Measurements from ENCODE around the gene HMGXB4. TPM values are rescaled to one million over a fixed set of nuclear protein-coding genes. Genes with fewer than 3 reads are reported as not detected.
A peak's percentile ranks its signal among the peaks of the same experiment; 100 is the strongest.

The HMGXB4 gene
- total RNA-seq, 1 donor from 2014 or later = 16.7 TPM

DNA sequence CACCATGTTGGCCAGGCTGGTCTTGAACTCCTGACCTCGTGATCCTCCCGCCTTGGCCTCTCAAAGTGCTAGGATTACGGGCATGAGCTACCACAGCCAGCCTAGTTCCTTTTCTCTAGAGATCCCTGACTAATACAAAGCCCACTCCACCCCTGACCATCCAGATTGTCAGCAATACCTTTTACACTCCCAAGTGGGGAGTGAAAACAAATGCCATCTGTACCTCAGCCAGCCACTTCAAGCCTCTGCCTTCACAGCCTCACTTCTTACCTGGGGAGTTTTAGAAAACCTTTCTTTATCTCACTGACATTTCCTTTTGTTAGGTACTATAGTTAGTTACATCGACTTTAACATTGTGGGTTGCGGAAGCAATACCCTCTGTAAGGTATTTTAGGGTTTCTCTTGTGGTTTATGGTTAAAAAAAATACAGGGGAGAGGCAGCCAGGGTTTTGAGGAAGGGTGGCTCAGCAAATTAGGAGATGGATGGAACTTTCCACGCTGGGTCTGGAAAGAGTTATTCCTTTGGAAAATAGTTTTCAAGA lies 51.3 kb downstream of the HMGXB4 start:
- peaks cover 39% of the 10 kb centered on the region for H4K20me1 ChIP-seq (ENCODE audit: insufficient read depth, low read length)
- H3K27me3 ChIP-seq (ENCODE audit: insufficient read depth, low read length) = no peaks in the 10 kb centered on the region
- FAIRE-seq = no peak
- no peaks in the 10 kb centered on the region for H3K27me3 Mint-ChIP-seq (ENCODE audit: low read depth, unreplicated experiment)
- H3K4me3 Mint-ChIP-seq (ENCODE audit: unreplicated experiment) = no peak overlapping the region
- H3K36me3 ChIP-seq (ENCODE audit: insufficient read depth, low read length) = no peaks in the 10 kb centered on the region
- H3K27ac ChIP-seq (ENCODE audit: low read depth, low read length) = no peak overlapping the region
- peaks cover 4% of the 10 kb centered on the region for H3K9me3 Mint-ChIP-seq (ENCODE audit: unreplicated experiment)
- no peak for DNase-seq (ENCODE audit: low read depth)
- peaks cover 10% of the 10 kb centered on the region for H3K36me3 Mint-ChIP-seq (ENCODE audit: low read depth, unreplicated experiment)
- H3K4me1 ChIP-seq (ENCODE audit: insufficient read depth, low read length) = peaks cover 36% of the 10 kb centered on the region
- peaks cover 37% of the 10 kb centered on the region for H3K79me2 ChIP-seq (ENCODE audit: insufficient read depth, low read length)
- no peaks in the 10 kb centered on the region for H3K9me3 ChIP-seq (ENCODE audit: insufficient read depth, low read depth, low read length)
- no peak overlapping the region for H3K4me2 ChIP-seq (ENCODE audit: low read length)
- H3K27ac Mint-ChIP-seq (ENCODE audit: unreplicated experiment) = no peak overlapping the region
- H2AFZ ChIP-seq (ENCODE audit: low read depth, low read length) = no peak overlapping the region
- no peak overlapping the region for H3K9ac ChIP-seq (ENCODE audit: low read length)
- TF ChIP-seq EZH2 (IDR thresholded peaks at IDR 0.05; ENCODE audit: insufficient read depth, low read length) (no peak), CTCF (IDR thresholded peaks at IDR 0.05; ENCODE audit: insufficient read depth, low read depth, low read length) (no peak)
- H3K4me3 ChIP-seq (ENCODE audit: insufficient read depth, low read depth, low read length) = no peak overlapping the region
- H3K4me1 Mint-ChIP-seq (ENCODE audit: low read depth, unreplicated experiment) = peaks cover 38% of the 10 kb centered on the region

- Histone ChIP-seq H3K27me3 (ENCODE audit: insufficient read depth, low read length) (no peaks in the 10 kb centered on the region), H4K20me1 (ENCODE audit: insufficient read depth, low read length) (peaks cover 62% of the 10 kb centered on the region), H3K4me2 (ENCODE audit: low read length) (no peak overlapping the region), H3K79me2 (ENCODE audit: insufficient read depth, low read length) (peaks cover 43% of the 10 kb centered on the region), H3K27ac (ENCODE audit: low read depth, low read length) (peak overlapping the region; percentile 28), H3K9me3 (ENCODE audit: insufficient read depth, low read depth, low read length) (no peaks in the 10 kb centered on the region), H3K36me3 (ENCODE audit: insufficient read depth, low read length) (no peaks in the 10 kb centered on the region), H2AFZ (ENCODE audit: low read depth, low read length) (no peak overlapping the region), H3K4me1 (ENCODE audit: insufficient read depth, low read length) (peaks cover 47% of the 10 kb centered on the region), H3K9ac (ENCODE audit: low read length) (no peak overlapping the region), H3K4me3 (ENCODE audit: insufficient read depth, low read depth, low read length) (no peak overlapping the region)
- DNase-seq (ENCODE audit: low read depth) = no peak
- H3K4me3 Mint-ChIP-seq (ENCODE audit: unreplicated experiment) = no peak overlapping the region
- peaks cover 3% of the 10 kb centered on the region for H3K9me3 Mint-ChIP-seq (ENCODE audit: unreplicated experiment)
- peaks cover 45% of the 10 kb centered on the region for H3K4me1 Mint-ChIP-seq (ENCODE audit: low read depth, unreplicated experiment)
- H3K27ac Mint-ChIP-seq (ENCODE audit: unreplicated experiment) = peak overlapping the region; percentile 20
- TF ChIP-seq EZH2 (IDR thresholded peaks at IDR 0.05; ENCODE audit: insufficient read depth, low read length) = no peak
- peaks cover 9% of the 10 kb centered on the region for H3K36me3 Mint-ChIP-seq (ENCODE audit: low read depth, unreplicated experiment)
- FAIRE-seq = no peak
- no peaks in the 10 kb centered on the region for H3K27me3 Mint-ChIP-seq (ENCODE audit: low read depth, unreplicated experiment)
Measured at GRCh38 chr22:35310556-35311550, 53.6 kb downstream of the HMGXB4 start.

DNA sequence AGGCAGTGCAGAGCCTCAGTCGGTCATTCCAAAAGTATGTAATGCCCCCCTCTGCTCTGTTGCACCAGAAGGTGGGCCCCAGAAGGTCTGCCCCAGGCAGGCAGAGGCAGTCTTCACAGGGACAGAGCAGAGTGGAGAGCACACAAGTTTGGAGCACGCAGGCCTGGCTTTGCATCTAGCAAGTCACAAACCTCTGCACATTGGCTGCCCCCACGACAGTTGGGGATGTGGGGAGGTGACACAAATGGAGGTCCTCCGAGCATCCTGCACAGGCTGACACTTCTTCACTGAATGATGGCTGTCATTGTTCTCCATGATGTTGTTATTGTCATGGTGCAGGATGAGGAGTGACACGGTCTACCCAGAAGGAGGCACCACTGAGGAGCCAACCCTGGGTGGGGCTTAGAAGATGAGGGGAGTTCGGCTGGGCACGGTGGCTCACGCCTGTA lies 54.3 kb downstream of the HMGXB4 start:
- H3K36me3 ChIP-seq (ENCODE audit: insufficient read depth, low read length) = no peaks in the 10 kb centered on the region
- H3K4me3 ChIP-seq (ENCODE audit: insufficient read depth, low read depth, low read length) = no peak overlapping the region
- H3K9me3 ChIP-seq (ENCODE audit: insufficient read depth, low read depth, low read length) = no peaks in the 10 kb centered on the region
- TF ChIP-seq EZH2 (IDR thresholded peaks at IDR 0.05; ENCODE audit: insufficient read depth, low read length) = no peak
- no peak for TF ChIP-seq CTCF (IDR thresholded peaks at IDR 0.05; ENCODE audit: insufficient read depth, low read depth, low read length)
- Mint-ChIP-seq H3K4me3 (ENCODE audit: unreplicated experiment) (no peak overlapping the region), H3K27me3 (ENCODE audit: low read depth, unreplicated experiment) (no peaks in the 10 kb centered on the region), H3K27ac (ENCODE audit: unreplicated experiment) (no peak overlapping the region), H3K4me1 (ENCODE audit: low read depth, unreplicated experiment) (peaks cover 42% of the 10 kb centered on the region), H3K9me3 (ENCODE audit: unreplicated experiment) (peaks cover 3% of the 10 kb centered on the region), H3K36me3 (ENCODE audit: low read depth, unreplicated experiment) (peaks cover 9% of the 10 kb centered on the region)
- peak overlapping the region; percentile 63 for H3K9ac ChIP-seq (ENCODE audit: low read length)
- peak overlapping the region; percentile 28 for H3K27ac ChIP-seq (ENCODE audit: low read depth, low read length)
- FAIRE-seq (no peak), DNase-seq (ENCODE audit: low read depth) (no peak)
- no peaks in the 10 kb centered on the region for H3K27me3 ChIP-seq (ENCODE audit: insufficient read depth, low read length)
- peaks cover 42% of the 10 kb centered on the region for H3K4me1 ChIP-seq (ENCODE audit: insufficient read depth, low read length)
- no peak overlapping the region for H3K4me2 ChIP-seq (ENCODE audit: low read length)
- H4K20me1 ChIP-seq (ENCODE audit: insufficient read depth, low read length) = peaks cover 69% of the 10 kb centered on the region
- peaks cover 43% of the 10 kb centered on the region for H3K79me2 ChIP-seq (ENCODE audit: insufficient read depth, low read length)
- no peak overlapping the region for H2AFZ ChIP-seq (ENCODE audit: low read depth, low read length)
